GM12892 (cell line): Measurements from ENCODE around the gene SUPT7L.

Experiments
- POLR2A ChIP-seq: IDR thresholded peaks from 2 replicates; pipeline ENCODE4 v1.6.1; 2011; ENCODE audit warnings: low read depth, low read length, control low read depth
- POLR2AphosphoS5 ChIP-seq: IDR thresholded peaks from 2 replicates; pipeline ENCODE4 v1.6.1; 2011; ENCODE audit warnings: low read depth, low read length, control low read depth

GRCh38 chr2:27708257-27708654 lies 44.8 kb upstream of the SUPT7L start:
- TF ChIP-seq POLR2A (no peak), POLR2AphosphoS5 (no peak)
